ENCODE measurements around the gene BOC. TPM values are rescaled to one million over a fixed set of nuclear protein-coding genes. Genes with fewer than 3 reads are reported as not detected.

Gene BOC
- total RNA-seq, 2 experiments from 2014 or later, result 0.29 TPM; not detected in 1

DNA sequence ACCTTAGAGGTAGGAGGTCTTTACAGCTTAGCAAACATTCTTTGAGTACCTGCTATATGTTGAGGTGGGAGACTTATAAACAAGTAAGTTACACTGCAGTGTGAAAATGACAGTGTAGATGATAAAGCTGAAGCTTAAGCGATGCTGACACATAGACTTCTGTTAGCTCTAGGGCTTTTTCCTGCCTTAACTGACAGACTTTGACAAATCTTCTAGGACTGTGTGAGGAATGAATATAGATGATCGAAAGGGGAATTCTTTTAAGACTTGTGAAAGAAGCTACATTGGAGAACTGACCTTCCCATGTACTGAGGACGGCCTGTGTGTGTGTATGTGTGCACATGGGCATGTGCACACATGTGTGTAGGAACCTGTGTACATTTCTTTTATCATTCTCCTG, 22.7 kb downstream of the BOC start:
- intact Hi-C loops (cut with micrococcal nuclease), result no loop called here
- H3K36me3 Mint-ChIP-seq (ENCODE audit: low read depth), result no peaks in the 10 kb centered on the region
- no peaks in the 10 kb centered on the region for H3K27me3 Mint-ChIP-seq (ENCODE audit: low read depth)
- no peak overlapping the region for H3K4me3 Mint-ChIP-seq
- DNase-seq, result no peak
- CTCF ChIA-PET, result interaction anchor here (1.5 kb wide), 1 partner anchor 11 kb away, joined by 3 read pairs; no protein-coding TSS in a partner anchor
- H3K27ac Mint-ChIP-seq, result no peak overlapping the region
- H3K4me1 Mint-ChIP-seq (ENCODE audit: low read depth), result no peaks in the 10 kb centered on the region
- H3K9me3 Mint-ChIP-seq, result no peaks in the 10 kb centered on the region

DNA sequence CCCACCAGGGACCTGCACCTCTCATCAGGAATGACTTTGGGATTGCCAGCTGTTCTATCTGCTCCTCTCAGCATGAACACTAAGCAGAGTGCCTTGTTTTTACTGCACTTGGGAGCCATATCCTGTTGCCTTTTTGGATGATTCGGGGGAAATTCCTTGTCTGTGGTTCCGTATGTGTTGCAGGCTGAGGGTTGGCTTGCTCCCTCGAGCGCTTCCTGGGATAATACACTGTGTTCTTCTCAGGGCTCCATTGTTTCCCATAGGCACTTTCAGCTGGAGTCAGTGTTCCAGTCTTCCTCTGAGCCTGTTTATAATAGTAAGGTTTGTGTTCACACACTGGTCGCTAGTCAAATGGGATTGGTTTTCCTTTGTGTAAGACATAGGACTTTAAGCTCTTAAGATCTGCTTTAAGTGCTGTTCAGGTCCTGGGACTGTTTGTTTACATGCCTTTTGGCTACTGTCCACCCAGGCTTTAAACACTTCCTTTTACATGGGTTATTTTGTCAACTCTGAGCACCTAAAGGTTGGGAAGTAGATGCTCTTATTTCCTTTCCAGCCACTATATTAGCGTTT, 23.4 kb downstream of the BOC start:
- no peaks in the 10 kb centered on the region for H3K9me3 Mint-ChIP-seq
- H3K27me3 Mint-ChIP-seq (ENCODE audit: low read depth), result no peaks in the 10 kb centered on the region
- H3K4me3 Mint-ChIP-seq, result no peak overlapping the region
- no peaks in the 10 kb centered on the region for H3K36me3 Mint-ChIP-seq (ENCODE audit: low read depth)
- H3K4me1 Mint-ChIP-seq (ENCODE audit: low read depth), result no peaks in the 10 kb centered on the region
- H3K27ac Mint-ChIP-seq, result no peak overlapping the region
- intact Hi-C loops (cut with micrococcal nuclease), result no loop called here
- no peak for DNase-seq
- CTCF ChIA-PET, result interaction anchor here (0.6 to 1.5 kb wide), 2 partner anchors 10 to 337 kb away, joined by 3 read pairs; no protein-coding TSS in a partner anchor

DNA sequence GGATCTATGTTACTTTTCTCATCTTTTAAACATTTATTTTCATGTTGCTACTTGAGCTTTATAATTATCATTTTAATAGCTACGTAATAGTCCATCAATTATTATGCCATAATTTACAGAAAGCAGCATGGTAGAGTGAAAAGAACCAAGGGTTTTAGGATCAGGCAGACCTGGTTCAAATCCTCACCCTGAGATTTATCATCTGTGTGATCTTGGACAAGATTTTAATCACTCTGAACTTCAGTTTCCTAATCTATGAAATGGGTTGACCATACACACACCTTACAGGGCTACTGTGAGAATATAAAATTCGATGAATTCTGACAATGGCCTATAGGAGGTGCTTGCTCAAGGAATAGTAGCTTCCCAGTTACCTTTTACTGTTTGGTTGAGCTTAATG, 27.1 kb downstream of the BOC start:
- Mint-ChIP-seq H3K4me3 (no peak overlapping the region), H3K27me3 (ENCODE audit: low read depth) (peaks cover 3% of the 10 kb centered on the region), H3K4me1 (ENCODE audit: low read depth) (peaks cover 14% of the 10 kb centered on the region), H3K27ac (no peak overlapping the region), H3K36me3 (ENCODE audit: low read depth) (no peaks in the 10 kb centered on the region), H3K9me3 (no peaks in the 10 kb centered on the region)
- CTCF ChIA-PET, result interaction anchor here (2.1 to 2.4 kb wide), 2 partner anchors 11 to 50 kb away, joined by 4 to 7 read pairs; no protein-coding TSS in a partner anchor
- DNase-seq, result no peak
- intact Hi-C loops (cut with micrococcal nuclease), result no loop called here

DNA sequence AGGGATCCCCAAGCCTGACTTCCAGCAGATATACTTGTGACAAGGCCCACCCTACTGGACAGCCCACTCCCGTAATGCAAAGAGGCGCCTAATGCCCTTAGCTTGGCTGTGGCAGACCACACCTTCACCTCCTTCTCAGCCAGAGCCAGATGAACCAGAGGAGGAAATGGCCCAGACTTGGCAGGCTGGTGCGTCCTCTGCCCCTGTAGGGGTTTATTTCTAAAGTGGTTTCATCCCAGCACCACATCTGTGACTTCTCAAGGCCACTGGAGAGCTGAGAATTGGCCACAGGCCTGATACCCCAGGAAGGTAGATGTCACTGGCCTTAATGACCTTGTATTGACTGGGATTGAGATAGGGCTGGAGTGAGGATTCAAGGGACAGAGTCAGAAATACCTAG, 29.5 kb downstream of the BOC start:
- Mint-ChIP-seq H3K4me1 (ENCODE audit: low read depth) (peaks cover 14% of the 10 kb centered on the region), H3K27ac (no peak overlapping the region)

DNA sequence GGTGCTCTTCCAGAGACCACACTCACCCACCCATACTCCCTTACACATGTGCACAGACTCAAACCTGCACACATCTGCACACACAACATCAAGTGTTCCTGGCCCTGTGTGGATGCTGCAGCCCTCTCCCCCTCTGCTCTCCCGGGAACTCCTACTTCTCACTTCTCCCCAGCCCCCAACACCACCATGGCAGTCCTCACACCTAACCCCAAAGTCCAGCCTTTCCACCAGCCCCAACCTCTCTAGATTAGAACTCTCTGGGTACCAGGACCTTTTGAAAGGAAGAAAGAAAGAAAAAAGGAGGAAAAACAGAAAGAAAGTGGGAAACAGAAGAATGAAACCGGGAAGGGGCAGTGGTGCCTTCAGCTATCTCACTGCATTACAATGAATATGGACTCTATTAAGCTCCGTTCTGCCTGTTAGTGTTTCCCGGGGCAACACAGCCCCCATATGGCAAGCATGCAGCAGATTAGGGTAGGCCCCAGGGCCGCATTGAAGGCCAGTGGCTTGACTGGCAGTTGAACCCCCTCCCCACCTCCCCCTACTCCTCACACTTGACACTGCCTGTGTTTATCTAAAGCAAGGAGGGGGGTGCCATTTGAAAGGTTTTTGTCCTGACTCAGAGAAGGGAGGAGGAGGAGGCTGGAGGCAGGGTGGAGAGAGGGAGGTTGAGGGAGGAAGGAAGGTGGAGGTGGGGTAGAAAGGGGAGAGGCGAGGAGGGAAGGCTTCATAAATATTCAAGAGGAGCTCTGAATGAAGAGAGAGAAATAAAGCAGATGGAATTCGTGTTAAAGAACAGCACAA, 30.1 kb downstream of the BOC start:
- H3K4me3 Mint-ChIP-seq, result no peak overlapping the region
- H3K4me1 Mint-ChIP-seq (ENCODE audit: low read depth), result peaks cover 14% of the 10 kb centered on the region
- CTCF ChIA-PET, result interaction anchor here (0.7 kb wide), 1 partner anchor 82 kb away, joined by 3 read pairs; no protein-coding TSS in a partner anchor
- intact Hi-C loops (cut with micrococcal nuclease), result no loop called here
- H3K36me3 Mint-ChIP-seq (ENCODE audit: low read depth), result no peaks in the 10 kb centered on the region
- no peak for DNase-seq
- no peaks in the 10 kb centered on the region for H3K9me3 Mint-ChIP-seq
- peaks cover 3% of the 10 kb centered on the region for H3K27me3 Mint-ChIP-seq (ENCODE audit: low read depth)
- H3K27ac Mint-ChIP-seq, result no peak overlapping the region

More for the DNA sequence above, 29.5 kb downstream of the BOC start:
- no peaks in the 10 kb centered on the region for H3K36me3 Mint-ChIP-seq (ENCODE audit: low read depth)
- H3K4me3 Mint-ChIP-seq, result no peak overlapping the region
- H3K27me3 Mint-ChIP-seq (ENCODE audit: low read depth), result peaks cover 3% of the 10 kb centered on the region
- DNase-seq, result no peak
- H3K9me3 Mint-ChIP-seq, result no peaks in the 10 kb centered on the region
- intact Hi-C loops (cut with micrococcal nuclease), result no loop called here
- CTCF ChIA-PET, result no interaction called here

DNA sequence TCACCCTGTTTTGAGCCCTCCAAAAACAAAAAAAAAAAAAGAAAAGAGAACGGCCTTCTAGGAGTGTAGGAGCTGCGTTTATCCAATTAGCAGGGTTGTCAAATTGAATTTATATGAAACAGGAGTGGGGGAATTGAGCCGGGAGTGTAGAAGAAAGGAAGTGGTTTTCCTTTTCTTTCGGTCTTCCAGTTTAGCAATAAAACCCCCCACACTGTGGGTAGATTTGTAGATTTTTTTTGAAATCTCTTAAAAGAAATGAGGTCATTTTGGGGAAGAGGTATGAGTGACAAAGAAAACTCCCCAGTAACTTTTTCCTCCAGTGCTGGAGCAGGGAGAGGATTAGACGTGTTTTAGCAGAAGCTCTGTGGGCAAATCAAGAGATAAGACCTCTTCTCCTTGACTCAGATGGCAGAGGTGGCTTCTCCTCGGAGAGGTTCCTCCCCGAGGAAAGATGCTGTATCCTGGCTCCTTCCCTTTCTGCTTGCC, 30.8 kb downstream of the BOC start:
- no peak for DNase-seq
- Mint-ChIP-seq H3K4me1 (ENCODE audit: low read depth) (peaks cover 14% of the 10 kb centered on the region), H3K27me3 (ENCODE audit: low read depth) (peaks cover 3% of the 10 kb centered on the region), H3K4me3 (no peak overlapping the region), H3K27ac (peak overlapping the region; percentile 32), H3K36me3 (ENCODE audit: low read depth) (no peaks in the 10 kb centered on the region), H3K9me3 (no peaks in the 10 kb centered on the region)
- intact Hi-C loops (cut with micrococcal nuclease), result no loop called here
- CTCF ChIA-PET, result interaction anchor here (0.6 to 0.7 kb wide), 2 partner anchors 44 to 83 kb away, joined by 3 read pairs; no protein-coding TSS in a partner anchor

DNA sequence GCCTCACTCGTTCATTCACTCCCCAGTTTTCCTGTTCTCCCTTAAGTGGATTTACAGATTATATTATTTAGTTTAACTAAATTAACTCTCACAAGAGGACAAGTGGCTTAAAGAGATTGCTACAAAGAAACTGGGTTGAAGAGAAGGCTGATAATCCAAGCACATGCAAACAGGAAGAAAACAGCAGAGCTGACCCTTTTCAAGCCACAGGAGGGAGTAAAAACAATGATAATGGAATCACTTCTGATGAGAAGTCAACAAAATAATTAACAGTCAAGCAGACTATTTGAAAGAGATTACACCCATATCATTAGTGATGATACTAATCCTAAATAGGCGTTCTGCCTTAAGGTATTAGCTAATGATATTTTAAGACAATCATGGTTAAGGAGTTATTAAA, 31.7 kb downstream of the BOC start:
- CTCF ChIA-PET, result interaction anchor here (1.7 kb wide), 1 partner anchor 45 kb away, joined by 6 read pairs; no protein-coding TSS in a partner anchor
- no peak overlapping the region for H3K4me3 Mint-ChIP-seq
- peaks cover 14% of the 10 kb centered on the region for H3K4me1 Mint-ChIP-seq (ENCODE audit: low read depth)

DNA sequence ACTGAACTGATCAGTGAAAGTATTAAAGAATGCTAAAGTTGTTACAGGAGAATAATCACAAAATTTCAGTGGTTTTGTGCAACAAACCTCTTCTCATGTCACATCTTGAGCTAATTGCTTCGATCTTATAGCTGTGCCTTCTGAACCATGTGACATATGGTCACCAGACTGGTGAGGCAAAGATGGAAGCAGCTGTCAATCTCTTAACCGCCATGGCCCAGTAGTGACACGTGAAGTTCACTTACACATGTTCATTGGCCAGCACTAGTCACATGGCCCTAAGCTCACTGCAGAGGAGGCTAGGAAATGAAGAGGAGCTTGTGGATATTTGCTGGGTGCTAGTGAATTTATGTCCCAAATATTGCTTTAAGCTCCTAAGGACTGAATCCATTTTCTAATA, 32.5 kb downstream of the BOC start:
- Mint-ChIP-seq H3K27ac (no peak overlapping the region), H3K9me3 (no peaks in the 10 kb centered on the region), H3K4me1 (ENCODE audit: low read depth) (peaks cover 14% of the 10 kb centered on the region), H3K27me3 (ENCODE audit: low read depth) (peaks cover 3% of the 10 kb centered on the region), H3K4me3 (no peak overlapping the region), H3K36me3 (ENCODE audit: low read depth) (no peaks in the 10 kb centered on the region)
- no peak for DNase-seq
- CTCF ChIA-PET, result interaction anchor here (1.7 kb wide), 1 partner anchor 44 kb away, joined by 6 read pairs; no protein-coding TSS in a partner anchor
- intact Hi-C loops (cut with micrococcal nuclease), result no loop called here

More for the DNA sequence above, 31.7 kb downstream of the BOC start:
- Mint-ChIP-seq H3K9me3 (no peaks in the 10 kb centered on the region), H3K36me3 (ENCODE audit: low read depth) (no peaks in the 10 kb centered on the region), H3K27me3 (ENCODE audit: low read depth) (peaks cover 3% of the 10 kb centered on the region), H3K27ac (no peak overlapping the region)
- no peak for DNase-seq
- intact Hi-C loops (cut with micrococcal nuclease), result no loop called here

DNA sequence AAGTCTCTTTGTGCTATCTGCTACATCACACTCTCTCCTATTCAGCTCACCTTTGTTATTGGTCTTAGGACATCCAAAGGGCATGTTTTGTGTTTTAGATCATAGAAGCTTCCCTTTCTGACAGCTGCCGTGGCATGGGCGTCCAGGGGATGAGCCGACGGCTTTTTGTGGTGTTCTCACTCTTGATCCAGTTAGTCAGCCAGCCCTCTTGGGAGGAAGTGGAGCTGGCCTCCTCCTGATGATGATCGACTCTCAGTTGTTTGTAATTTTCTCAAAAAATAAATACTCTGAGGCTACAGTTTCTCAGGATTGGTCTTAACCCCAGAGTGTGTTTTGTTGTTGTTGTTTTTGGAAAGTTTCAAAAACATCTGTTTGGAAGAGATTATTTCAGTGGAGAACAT, 34.4 kb downstream of the BOC start:
- Mint-ChIP-seq H3K4me1 (ENCODE audit: low read depth) (peaks cover 14% of the 10 kb centered on the region), H3K4me3 (no peak overlapping the region), H3K27ac (no peak overlapping the region), H3K27me3 (ENCODE audit: low read depth) (peaks cover 3% of the 10 kb centered on the region), H3K36me3 (ENCODE audit: low read depth) (no peaks in the 10 kb centered on the region), H3K9me3 (no peaks in the 10 kb centered on the region)
- DNase-seq, result no peak
- CTCF ChIA-PET, result no interaction called here
- intact Hi-C loops (cut with micrococcal nuclease), result no loop called here

DNA sequence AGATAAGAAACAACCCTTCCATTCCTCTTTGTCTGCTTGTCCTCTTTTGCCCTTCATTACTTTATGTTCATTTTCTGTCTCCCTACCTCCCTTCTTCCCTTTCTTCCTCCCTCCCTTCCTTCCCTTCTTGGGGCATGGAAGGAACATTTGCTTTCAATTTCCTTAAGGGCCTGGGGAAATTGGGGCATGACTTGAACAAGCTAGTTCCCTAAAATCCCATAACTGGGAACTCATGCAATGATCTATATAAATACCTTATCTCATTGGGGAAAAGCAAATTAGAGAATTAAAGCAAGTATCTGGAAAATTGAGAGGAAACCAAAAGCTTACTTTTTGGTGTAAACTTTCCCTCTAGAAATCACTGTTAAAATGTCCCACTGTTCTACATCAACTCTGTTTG, 35.7 kb downstream of the BOC start:
- intact Hi-C loops (cut with micrococcal nuclease), result no loop called here
- CTCF ChIA-PET, result no interaction called here
- Mint-ChIP-seq H3K4me1 (ENCODE audit: low read depth) (peaks cover 6% of the 10 kb centered on the region), H3K9me3 (no peaks in the 10 kb centered on the region), H3K4me3 (no peak overlapping the region), H3K27ac (no peak overlapping the region), H3K36me3 (ENCODE audit: low read depth) (no peaks in the 10 kb centered on the region), H3K27me3 (ENCODE audit: low read depth) (no peaks in the 10 kb centered on the region)
- no peak for DNase-seq

DNA sequence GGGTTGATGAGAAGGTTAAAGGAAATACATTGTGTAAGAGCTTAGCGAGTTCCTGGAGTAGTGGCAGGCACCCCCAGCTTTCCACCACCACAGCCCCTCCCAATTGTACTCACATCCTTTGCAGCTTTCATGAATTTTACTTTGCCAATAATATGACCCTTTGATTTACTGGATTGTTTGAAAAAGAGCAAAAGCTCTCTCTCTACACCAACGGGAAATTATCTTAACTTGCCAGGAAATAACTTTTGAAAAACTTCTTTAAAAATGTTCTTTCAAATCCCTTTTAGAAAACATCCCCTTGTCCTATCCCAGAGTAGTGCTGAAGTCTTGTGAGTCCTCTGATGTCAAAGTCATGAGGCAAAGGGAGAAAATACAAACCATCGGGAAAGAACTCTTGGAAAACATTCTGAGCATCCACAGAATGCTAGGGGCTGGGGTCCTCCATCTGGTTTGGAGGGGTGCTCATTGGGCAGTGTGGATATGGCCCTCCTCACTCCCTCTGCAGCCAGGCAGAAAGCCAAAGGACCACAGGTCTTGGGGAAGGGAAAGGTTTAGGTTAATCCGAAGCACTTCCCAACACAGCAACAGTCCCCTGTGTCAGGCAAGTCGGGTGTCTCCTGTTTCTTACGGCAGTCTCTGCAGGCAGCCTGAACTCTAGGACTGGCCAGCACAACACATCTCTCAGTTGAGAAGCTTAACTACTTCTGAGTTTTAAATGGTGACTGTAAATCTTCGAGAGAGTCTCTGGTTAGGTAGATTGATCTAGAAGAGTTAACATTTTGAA, 36.5 kb downstream of the BOC start:
- Mint-ChIP-seq H3K27ac (no peak overlapping the region), H3K4me3 (no peak overlapping the region), H3K27me3 (ENCODE audit: low read depth) (no peaks in the 10 kb centered on the region), H3K4me1 (ENCODE audit: low read depth) (no peaks in the 10 kb centered on the region), H3K9me3 (no peaks in the 10 kb centered on the region), H3K36me3 (ENCODE audit: low read depth) (no peaks in the 10 kb centered on the region)
- DNase-seq, result no peak
- CTCF ChIA-PET, result interaction anchor here (0.6 to 1.1 kb wide), 2 partner anchors 41 to 247 kb away, joined by 3 to 7 read pairs; no protein-coding TSS in a partner anchor
- intact Hi-C loops (cut with micrococcal nuclease), result no loop called here

DNA sequence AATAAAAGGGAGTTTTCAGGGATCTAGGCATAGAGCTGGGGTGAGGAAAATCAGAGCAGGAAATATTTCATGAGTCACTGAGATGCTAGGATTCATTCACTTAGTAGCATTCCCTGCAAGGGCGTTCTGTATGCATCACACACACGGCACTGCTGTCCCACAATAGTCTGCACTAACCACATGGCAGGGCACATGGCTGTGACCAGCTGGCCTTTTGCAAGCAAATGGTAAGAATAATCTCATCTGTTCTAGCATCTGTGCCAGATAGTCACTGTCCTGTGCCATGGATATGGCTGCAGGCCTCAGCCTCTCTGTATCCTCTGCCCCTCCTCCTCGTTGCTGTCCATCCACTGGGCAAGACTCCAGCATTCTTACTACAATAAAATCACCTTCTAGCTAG, 37.8 kb downstream of the BOC start:
- Mint-ChIP-seq H3K4me1 (ENCODE audit: low read depth) (no peaks in the 10 kb centered on the region), H3K27ac (no peak overlapping the region), H3K27me3 (ENCODE audit: low read depth) (no peaks in the 10 kb centered on the region), H3K36me3 (ENCODE audit: low read depth) (no peaks in the 10 kb centered on the region), H3K9me3 (no peaks in the 10 kb centered on the region), H3K4me3 (no peak overlapping the region)
- DNase-seq, result no peak
- intact Hi-C loops (cut with micrococcal nuclease), result no loop called here
- CTCF ChIA-PET, result interaction anchor here (1.0 to 1.1 kb wide), 3 partner anchors 10 to 39 kb away, joined by 3 read pairs; no protein-coding TSS in a partner anchor

Data from activated naive CD4-positive, alpha-beta T cell treated with anti-CD3 and anti-CD28 coated beads for 36 hours (primary cell).